Calu3 (cell line): ENCODE data around the gene LGALS8. TPM values are rescaled to one million over a fixed set of nuclear protein-coding genes. Genes with fewer than 3 reads are reported as not detected.

Experiments
- BruUV-seq: library from RNA; stranded (reverse); fragments of 400-500 nt; replicated peaks from 2 replicates; lab custom pipeline; 2021; lab: Mats Ljungman, UMichigan
- CTCF ChIA-PET: fragments of 300-600 bp; sonication (Branson Sonifier 250); formaldehyde crosslinking; loops from one replicate; lab custom pipeline; 2022; ENCODE audit warnings: antibody characterized with exemption; lab: Charles Lee
- DNase-seq: peaks from one replicate; pipeline ENCODE4 v3.0.0; 2022
- H3K27ac Mint-ChIP-seq: one replicate; pipeline ENCODE4 v1.8.0; 2022; ENCODE audit warnings: mixed read lengths; ENCODE audit not compliant: unreplicated experiment
- H3K27me3 Mint-ChIP-seq: one replicate; pipeline ENCODE4 v1.8.0; 2022; ENCODE audit warnings: mixed read lengths; ENCODE audit not compliant: unreplicated experiment
- H3K36me3 Mint-ChIP-seq: one replicate; pipeline ENCODE4 v1.8.0; 2022; ENCODE audit warnings: mild to moderate bottlenecking, moderate library complexity, mixed read lengths; ENCODE audit not compliant: insufficient read depth, unreplicated experiment
- H3K4me1 Mint-ChIP-seq: one replicate; pipeline ENCODE4 v1.8.0; 2022; ENCODE audit warnings: mild to moderate bottlenecking, low read depth, mixed read lengths; ENCODE audit not compliant: unreplicated experiment
- H3K4me3 Mint-ChIP-seq: one replicate; pipeline ENCODE4 v1.8.0; 2022; ENCODE audit warnings: mild to moderate bottlenecking, low read depth, moderate library complexity, mixed read lengths; ENCODE audit not compliant: unreplicated experiment
- H3K9me3 Mint-ChIP-seq: one replicate; pipeline ENCODE4 v1.8.0; 2022; ENCODE audit warnings: low read depth, mixed read lengths; ENCODE audit not compliant: unreplicated experiment
- intact Hi-C: fragments of 100-400 bp; cut with micrococcal nuclease; formaldehyde crosslinking; loops from one replicate; pipeline ENCODE4 v1.10.0; 2022; ENCODE audit not compliant: unreplicated experiment
- total RNA-seq: library from RNA; stranded (reverse); gene quantifications from 2 replicates; pipeline ENCODE4 v1.2.3, GENCODE V29; 2022
- TF ChIP-seq, protein P1 (sequence below): fragments of 200-600 bp; IDR thresholded peaks from one replicate; pipeline ENCODE4 v1.8.0; 2022; ENCODE audit warnings: antibody characterized with exemption; ENCODE audit not compliant: unreplicated experiment

LGALS8 gene
- total RNA-seq, 1 experiment from 2014 or later: 46.5 TPM

DNA sequence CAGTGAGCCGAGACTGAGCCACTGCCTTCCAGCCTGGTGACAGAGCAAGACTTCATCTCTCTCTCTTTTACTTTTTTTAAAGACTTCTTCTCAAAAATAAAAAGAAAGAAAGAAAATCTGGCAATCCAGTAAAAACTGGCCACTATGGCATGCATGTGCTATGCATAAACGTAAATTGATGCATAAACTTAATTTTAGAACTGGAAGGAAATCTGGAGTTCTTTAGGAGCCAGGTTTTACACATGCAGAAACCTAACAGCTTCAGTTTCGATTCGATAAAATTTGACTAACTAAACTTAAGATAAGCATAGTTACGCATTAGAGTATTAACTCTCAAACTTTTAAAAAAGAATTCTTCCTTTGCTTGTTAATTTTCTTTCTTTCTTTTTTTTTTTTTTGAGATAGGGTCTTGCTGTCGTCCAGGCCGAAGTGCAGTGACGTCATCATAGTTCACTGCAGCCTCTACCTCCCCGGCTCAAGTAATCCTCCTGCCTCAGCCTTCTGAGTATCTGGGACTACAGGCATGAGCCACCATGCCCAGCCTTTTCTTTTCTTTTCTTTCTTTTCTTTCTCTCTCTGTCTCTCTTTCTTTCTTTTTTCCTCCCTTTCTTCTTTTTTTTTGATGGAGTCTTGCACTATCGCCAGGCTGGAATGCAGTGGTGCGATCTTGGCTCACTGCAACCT, 11.9 kb upstream of the LGALS8 start:
- Mint-ChIP-seq H3K36me3 (no peaks in the 10 kb centered on the region), H3K4me1 (peaks cover 26% of the 10 kb centered on the region), H3K9me3 (no peaks in the 10 kb centered on the region), H3K27me3 (no peaks in the 10 kb centered on the region), H3K27ac (peak overlapping the region; percentile 64), H3K4me3 (peak overlapping the region; percentile 57)
- DNase-seq: no peak
- intact Hi-C loops: no loop called here
- CTCF ChIA-PET: interaction anchor here (0.7 kb wide), 1 partner anchor 228 kb away, joined by 3 read pairs; no protein-coding TSS in a partner anchor
- BruUV-seq: no TSS peak
- TF ChIP-seq, protein P1, sequence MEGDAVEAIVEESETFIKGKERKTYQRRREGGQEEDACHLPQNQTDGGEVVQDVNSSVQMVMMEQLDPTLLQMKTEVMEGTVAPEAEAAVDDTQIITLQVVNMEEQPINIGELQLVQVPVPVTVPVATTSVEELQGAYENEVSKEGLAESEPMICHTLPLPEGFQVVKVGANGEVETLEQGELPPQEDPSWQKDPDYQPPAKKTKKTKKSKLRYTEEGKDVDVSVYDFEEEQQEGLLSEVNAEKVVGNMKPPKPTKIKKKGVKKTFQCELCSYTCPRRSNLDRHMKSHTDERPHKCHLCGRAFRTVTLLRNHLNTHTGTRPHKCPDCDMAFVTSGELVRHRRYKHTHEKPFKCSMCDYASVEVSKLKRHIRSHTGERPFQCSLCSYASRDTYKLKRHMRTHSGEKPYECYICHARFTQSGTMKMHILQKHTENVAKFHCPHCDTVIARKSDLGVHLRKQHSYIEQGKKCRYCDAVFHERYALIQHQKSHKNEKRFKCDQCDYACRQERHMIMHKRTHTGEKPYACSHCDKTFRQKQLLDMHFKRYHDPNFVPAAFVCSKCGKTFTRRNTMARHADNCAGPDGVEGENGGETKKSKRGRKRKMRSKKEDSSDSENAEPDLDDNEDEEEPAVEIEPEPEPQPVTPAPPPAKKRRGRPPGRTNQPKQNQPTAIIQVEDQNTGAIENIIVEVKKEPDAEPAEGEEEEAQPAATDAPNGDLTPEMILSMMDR: no peak

DNA sequence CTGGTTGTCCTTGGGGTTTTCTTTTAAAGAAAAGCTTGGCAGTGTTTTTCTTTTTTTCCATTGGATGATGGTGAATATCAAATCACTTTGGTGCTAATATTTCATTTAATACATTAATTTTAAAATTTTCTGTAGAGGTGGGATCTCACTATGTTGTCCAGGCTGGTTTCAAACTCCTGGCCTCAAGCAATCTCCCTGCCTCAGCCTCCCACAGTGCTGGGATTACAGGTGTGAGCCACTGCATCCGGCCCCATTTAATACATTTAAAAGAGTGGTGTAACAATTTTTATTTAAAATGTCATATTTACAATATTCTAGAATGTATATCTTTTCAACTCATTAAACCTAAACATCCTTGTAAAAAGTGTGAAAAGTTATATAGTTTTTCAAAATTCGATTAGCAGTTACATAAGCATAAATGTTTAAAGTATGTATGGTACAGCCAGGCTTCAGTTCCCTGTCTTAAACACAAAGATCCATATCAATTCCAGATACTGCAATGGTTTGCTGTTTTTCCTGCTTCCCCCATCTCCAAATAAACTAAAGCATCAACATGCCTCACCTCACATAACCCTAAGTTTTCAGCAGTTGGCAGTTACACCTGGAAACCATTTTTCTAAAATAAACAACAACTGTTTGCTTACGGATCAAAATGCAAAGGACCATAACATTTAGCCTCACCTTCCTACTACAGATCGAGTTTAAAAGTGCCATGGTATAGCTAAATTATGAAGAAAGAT, 8.9 kb upstream of the LGALS8 start:
- CTCF ChIA-PET: interaction anchor here (0.6 kb wide), 1 partner anchor 36 kb away, joined by 3 read pairs; no protein-coding TSS in a partner anchor
- H3K27ac Mint-ChIP-seq: no peak overlapping the region
- peaks cover 36% of the 10 kb centered on the region for H3K4me1 Mint-ChIP-seq
- no peaks in the 10 kb centered on the region for H3K27me3 Mint-ChIP-seq
- no TSS peak for BruUV-seq
- no peaks in the 10 kb centered on the region for H3K9me3 Mint-ChIP-seq
- H3K36me3 Mint-ChIP-seq: no peaks in the 10 kb centered on the region
- no peak overlapping the region for H3K4me3 Mint-ChIP-seq
- intact Hi-C loops: no loop called here
- no peak for DNase-seq
- TF ChIP-seq, protein P1: no peak

DNA sequence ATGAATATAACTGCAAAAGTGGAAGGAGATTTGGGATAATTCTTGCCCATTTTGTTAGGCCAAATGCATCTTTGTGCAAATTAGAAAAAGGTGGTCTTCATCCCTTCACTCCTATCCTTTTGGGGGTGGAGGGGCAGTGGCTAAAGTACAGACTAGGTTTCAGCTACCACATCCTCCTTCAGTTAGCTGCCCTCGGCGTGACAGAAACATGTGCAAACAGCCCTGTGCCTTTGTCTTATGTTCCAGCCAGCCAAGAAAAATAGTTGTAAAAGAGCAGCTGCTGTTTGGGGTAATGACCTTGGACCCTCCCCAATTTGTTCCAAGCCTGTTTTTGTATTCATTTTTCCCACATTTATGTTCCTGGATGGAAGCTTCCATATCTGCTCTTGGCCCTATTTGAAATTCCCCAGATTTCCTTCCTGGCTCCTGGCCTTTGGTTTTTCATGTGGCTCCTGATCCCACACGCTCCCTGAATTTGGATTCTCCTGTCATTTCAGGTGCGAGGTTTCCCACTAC, 8.3 kb upstream of the LGALS8 start:
- DNase-seq: no peak
- no peaks in the 10 kb centered on the region for H3K27me3 Mint-ChIP-seq
- H3K36me3 Mint-ChIP-seq: no peaks in the 10 kb centered on the region
- BruUV-seq: no TSS peak
- no peaks in the 10 kb centered on the region for H3K9me3 Mint-ChIP-seq
- peaks cover 36% of the 10 kb centered on the region for H3K4me1 Mint-ChIP-seq
- no peak overlapping the region for H3K27ac Mint-ChIP-seq
- no peak overlapping the region for H3K4me3 Mint-ChIP-seq
- intact Hi-C loops: no loop called here
- TF ChIP-seq, protein P1: no peak
- CTCF ChIA-PET: interaction anchor here (0.5 to 0.6 kb wide), 2 partner anchors 35 to 628 kb away, joined by 3 to 4 read pairs; no protein-coding TSS in a partner anchor

DNA sequence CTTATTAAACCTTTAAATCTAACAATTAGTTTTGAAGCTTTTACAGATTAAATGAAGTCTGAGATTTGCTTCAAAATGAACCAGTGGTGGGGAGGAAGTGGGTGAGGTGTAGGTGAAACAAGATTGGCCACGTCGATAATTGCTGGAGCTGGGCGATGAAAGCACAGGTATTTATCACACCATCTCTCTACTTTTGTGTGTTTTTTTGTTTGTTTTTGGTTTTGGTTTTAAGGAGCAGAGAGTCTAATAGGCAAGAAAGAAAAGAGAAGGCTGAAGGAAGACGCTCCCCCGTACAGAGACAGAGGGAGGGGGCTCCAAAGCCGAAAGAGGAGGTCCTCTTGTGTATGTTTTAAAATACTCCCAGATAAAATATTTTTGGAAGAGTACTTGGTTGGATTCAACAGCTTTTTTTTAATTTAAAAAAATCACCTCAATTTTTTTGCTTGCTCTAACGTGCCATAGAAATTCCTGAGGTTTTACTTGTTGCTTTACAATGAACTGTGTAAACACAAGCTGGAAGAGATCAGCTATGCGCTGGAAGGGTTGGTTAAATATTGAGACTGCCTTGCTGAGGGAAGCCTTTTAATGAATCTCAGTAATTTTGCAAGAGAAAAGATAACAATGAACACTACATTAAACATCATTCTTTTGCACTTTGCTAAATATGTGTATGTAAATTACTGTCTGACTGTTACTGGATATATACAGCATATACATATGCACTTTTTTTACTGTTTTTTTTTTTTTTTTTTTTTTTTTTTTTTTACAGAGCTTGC, 6.7 kb upstream of the LGALS8 start:
- intact Hi-C loops: no loop called here
- TF ChIP-seq, protein P1: no peak
- Mint-ChIP-seq H3K27me3 (no peaks in the 10 kb centered on the region), H3K4me1 (peaks cover 33% of the 10 kb centered on the region), H3K36me3 (no peaks in the 10 kb centered on the region), H3K27ac (peak overlapping the region; percentile 59), H3K9me3 (no peaks in the 10 kb centered on the region), H3K4me3 (peak overlapping the region; percentile 55)
- no peak for DNase-seq
- no TSS peak for BruUV-seq
- CTCF ChIA-PET: interaction anchor here (0.6 to 2.6 kb wide), 5 partner anchors 14 to 211 kb away, joined by 3 to 9 read pairs (median 3); no protein-coding TSS in a partner anchor
